Fibroblast of the conjunctiva (primary cell): Measurements from ENCODE around the gene KRT76.
"Not testable (repeated sequence)": the region's sequence is repeated elsewhere in the genome, so short reads cannot be mapped to it uniquely, and the experiment has no call there.

Experiments used
- DNase-seq: peaks from one replicate; pipeline ENCODE4 v3.0.0-alpha.2; 2010; ENCODE audit warnings: low read depth

Gene KRT76

DNA sequence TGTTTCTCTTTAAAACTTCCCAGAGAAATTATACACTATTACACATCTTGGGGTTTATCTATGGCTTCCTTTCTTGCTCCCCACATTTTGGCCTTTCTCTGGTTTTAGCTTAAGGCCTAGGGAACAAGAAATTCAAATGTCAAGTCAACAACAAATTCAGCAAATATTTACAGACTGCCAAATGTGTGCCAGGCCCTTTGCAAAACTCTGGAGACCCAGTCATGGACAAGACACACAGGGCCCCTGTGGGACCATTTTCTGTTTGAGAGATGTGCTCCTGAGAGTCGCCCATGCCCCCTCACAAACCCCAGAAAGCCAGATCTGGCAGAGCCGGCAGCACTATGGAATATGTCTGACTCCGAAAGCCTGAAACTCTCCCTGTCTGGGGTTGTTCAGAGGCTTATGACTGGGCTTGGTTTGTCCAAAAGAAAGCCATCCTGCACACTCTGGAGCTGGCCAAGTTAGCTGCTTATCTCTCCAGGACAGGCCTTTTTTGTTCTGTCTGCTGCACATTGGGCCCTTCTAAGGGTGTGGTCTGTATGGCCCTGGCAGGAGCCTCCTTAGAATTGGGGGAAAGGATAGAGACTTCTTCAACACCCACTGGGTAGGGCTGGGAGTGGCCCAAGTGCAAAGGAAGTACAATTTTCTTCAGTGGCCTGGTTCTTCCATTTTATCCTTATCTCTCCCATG, 19.8 kb upstream of the KRT76 start:
- DNase-seq, result no peak

DNA sequence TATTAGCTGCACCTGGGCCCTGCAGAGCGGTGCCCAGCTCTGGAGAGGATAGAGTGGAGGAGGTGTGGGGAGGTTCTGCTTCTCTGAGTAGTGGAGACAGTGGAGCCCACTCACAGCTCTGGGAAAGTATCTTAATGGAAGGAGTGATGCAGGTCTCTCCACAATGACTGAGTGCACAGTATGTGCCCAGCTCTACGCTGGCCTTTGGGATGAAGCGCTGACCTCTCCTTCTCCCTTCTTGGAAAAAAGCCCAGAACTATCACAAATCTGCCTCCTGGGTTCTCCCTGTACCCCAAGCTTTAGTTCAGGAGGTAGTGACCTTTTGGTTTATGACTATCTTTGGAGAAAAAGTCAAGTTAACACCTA, 19.3 kb upstream of the KRT76 start:
- no peak for DNase-seq

DNA sequence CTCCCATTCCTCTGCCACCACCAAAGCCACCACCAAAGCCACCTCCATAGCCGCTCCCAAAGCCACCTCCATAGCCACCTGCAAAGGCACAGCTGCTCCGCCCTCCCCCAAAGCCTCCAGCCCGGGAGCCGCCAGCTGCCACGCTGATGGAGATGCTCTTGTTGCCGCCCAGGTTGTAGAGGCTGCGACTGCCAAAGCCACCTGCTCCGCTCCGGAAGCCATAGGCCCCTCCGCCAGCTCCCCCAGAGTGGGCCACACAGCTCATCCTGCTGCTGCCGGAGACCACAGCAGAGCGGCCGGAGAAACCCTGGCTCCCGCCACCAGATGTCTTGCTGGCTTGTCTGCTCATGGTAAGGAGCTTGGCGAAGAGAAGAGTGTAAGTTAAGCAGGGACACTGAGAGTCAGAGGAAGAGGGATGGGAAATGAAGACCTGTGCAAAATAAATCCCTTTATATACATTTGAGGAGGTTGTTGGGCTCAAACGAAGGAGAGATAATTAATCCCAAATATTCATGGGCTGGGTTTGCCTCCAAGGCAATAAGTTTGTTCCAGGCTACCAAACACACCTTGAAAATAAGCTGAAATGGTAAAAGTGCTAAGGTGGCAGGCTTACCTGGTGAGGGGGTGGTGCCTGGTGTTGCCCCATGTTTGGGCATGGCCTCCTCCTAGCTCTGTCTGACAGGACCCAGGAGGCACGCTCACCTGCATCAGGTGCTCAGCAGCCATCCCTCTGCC, 18.7 kb upstream of the KRT76 start, which contains the start of gene KRT3:
Gene KRT3, minus strand, starts transcription at position 424 of the 735 bp plus-strand sequence. Its CDS starts 75 bp downstream, at position 349.
- DNase-seq, result no peak

DNA sequence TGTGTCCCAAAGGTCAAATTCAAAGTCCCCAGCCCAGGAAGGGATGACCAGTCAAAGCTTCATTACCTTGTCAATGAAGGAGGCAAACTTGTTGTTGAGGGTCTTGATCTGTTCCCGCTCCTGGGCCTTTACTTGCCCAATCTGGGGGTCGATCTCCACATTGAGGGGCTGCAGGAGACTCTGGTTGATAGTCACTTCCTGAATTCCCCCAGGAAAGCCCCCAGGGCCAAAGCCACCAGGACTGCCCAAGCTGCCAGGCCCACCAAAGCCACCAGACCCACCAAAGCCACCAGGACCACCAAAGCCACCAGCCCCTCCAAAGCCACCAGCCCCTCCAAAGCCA, 18.2 kb upstream of the KRT76 start:
- not testable (repeated sequence) for DNase-seq

DNA sequence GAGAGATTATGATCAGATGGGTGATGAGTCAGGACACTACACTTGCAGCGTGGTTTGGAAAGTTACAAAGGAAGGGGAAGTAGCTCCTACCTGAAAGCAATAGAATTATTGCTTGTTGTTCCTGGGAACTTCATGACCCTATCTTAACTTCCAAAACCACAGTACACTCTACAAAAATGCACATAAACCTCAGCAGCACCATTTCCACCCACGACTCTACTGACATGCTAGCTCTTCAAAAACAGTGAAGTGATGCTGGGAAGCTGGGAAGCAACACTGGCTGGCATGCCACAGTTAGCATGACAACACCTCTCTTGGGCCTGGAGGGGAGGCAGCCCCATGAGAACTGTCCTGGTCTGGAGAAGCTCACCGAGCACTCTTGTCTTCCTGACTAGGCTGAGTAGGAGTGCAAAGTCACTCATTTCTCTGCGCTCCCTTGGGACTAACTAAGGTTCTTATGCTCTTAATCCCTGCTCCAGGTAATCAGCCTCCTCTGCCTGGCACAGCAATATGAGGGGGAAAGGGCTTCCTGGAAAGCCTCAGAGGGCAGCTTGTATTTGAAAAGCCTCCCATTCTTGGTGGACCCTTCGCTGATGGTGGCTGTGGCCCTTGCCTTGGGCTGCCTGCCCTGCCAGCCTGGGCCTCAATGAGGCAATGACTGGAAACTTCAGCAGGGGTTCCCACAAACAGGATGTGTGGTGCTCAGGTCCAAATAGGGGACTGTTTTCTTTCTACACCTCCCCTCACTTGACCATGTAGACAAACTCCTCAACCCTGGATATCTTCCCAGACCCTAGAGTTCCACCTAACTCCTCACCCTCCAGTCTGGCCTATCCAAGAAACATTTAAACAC, 17.6 kb upstream of the KRT76 start:
- DNase-seq, result no peak

DNA sequence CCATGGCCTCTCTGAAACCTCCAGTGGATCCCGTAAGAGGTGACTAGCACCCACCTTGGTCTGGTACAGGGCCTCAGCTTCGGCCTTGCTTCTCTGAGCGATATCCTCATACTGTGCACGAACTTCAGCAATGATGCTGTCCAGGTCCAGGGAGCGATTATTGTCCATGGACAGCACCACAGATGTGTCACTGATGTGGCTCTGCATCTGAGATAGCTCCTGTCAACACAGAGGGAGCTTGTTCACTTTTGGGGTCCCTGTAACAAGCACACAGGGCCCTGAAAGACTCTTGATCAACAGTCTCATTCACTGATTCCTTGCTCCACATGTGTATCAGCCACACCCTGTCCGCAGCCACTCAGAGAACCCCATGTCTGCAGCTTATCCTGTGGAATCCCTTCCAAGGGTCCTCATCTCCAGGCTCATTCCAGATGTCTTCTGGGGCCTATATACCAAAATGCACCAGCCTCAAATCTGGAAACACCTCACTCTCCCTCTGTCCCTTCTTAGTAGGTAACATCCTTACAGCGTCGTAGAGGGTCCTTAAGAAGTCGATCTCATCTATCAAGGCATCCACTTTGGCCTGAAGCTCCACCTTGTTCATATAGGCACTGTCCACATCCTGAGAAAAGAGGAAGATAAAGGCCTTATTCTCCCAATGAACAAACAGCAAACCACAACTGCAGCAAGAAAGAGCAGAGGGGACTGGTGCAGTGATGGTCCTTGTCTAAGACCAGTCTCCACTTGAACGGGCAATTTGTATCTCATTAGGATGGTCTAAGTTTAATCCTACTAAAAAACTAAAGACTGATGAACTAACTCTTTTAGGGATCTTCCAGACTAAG, 15.3 kb upstream of the KRT76 start:
- no peak for DNase-seq

DNA sequence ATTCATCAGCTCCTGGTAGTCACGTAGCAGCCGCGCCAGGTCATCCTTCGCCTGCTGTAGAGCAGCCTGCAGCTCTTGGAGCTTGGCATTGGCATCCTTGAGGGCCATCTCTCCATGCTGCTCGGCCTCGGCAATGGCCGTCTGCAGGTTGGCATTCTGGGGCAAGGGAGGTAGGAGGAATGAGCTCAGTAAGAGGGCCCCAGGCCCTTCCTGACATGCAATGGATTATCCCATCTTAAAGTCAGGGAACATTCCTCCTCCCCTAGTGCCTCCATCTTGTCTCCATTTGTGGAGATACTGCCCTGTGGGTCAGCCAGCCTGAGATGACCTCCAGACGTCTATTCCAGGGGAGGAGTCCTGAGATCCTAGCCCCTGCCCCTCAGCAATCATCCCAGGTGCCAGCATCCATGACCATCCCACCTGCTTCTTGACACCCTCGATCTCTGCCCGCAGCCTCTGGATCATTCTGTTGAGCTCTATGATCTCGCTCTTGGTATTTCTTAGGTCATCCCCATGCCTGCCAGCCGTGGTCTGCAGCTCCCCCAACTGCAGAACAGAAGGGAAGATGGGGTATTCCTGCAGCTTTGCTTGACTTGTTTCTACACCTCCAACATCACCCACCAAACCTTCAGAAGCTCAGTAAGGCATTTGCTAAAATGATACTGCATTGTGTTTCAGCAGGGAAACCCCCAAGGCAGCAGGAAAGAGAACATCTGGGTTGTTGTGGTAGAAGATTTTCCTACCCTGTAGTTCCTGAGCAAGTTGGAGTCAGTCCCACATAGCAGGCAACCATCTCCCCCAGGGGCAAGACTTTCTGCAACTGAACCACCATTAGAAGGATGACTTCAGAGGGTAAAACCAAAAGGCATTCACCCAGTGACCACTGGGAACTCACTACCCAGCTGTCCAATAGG, 14.4 kb upstream of the KRT76 start:
- DNase-seq, result no peak

DNA sequence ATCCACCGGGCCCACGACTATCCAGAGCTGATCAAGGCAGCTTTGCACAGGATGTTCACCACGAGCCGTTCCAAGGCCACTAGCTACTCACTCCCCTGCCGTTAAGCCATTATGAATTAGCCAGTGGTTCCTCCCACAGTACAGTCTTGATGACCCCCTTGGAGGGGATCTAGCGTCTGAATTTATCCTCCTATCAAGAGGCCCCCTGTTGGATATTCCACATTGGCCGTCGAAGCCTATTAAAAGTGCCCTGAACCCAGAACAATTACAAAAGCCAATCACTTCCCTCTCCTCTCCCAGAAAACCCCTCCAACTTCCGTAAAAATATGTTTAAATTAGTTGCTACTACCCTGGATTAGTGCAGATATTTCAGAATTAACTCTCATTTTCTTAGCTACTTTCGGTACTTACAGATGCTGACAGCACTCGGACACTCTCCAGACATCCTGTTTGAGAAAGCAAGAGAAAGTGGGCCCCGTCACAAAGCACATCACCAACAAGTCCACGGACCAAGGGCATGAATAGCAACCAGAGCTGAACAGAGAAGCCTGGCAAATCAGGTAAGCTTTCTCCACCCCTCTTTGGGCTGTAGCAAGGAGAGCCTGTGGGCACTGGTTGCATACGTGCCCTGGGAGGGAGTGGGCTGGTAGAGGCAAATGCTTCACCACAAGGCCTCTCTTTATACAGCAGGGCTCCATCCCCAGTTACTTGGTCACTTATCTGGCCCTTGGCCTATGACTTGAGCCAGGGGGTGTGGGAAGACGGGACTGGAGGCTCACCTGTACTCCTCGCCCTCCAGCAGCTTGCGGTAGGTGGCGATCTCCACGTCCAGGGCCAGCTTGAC, 13.5 kb upstream of the KRT76 start:
- no peak for DNase-seq

DNA sequence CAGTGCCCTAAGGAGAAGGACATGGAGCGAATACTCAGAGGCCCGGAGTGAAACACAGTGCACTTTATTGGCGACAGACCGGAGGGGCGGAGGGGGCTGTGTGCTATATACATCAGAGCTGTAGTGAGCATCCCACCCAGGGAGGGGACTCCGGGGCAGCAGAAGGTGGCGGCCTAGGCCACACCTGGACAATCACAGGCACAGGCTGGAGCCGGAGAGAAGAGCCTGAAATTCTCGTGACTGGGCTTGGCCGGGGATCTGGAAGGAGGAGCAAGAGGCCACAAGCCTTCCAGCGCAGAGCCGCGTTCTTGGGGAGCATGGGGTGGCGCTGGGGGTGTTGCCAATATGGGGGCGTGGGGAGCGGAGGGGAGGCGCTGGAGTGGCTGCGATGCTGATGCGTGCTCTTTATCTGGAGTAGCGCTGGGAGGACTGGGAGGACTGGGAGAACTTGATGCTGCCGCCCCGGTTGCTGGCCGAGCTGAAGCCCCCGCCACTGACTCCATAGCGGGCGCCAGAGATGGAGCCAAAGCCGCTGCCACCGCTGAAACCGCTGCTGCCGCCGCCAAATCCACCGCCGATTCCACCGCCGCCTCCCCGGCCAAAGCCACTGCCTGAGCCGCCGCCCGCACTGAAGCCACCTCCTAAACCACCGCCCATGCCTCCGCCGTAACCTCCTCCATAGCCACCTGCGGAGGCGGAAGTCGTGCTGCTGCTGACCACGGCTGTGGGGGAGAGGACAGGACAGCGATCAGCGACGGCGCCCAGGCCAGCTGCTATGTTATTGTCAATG, 12.7 kb upstream of the KRT76 start:
- no peak for DNase-seq

DNA sequence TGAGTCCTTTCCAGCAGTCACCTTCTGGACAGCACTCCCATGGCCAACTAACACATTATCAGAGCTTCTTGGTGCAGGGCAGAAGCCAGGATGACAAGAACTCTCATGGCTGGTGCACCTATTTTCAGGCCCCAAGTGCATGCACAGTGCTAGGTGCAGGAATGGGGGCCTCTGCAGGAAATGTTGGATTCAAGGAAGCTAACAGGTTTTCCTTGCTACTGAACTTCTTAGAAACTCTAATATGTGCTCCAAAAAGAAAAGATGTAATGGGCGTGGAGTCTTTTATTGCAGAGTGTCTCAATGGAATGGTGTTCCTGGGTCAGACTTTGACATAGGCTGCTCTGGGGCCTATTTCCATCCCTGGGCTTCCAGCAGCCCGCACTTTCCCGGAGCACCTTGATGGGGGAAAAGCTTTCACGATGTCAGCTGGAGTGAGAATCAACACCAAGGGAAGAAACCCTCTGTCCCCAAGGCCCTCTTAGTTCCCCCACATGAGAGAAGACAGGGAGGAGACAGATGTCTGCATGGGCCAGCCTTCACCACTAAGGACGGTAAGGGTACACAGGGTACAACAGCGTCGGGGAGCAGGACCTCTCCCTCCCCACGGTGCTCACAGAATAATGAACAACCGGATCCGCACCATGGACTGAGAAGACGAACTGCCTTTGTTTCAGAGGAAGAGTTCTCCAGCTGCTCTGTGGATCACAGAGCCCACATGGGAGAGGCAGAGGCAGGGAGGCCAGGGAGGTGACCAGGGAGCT, 11.9 kb upstream of the KRT76 start:
- no peak for DNase-seq

DNA sequence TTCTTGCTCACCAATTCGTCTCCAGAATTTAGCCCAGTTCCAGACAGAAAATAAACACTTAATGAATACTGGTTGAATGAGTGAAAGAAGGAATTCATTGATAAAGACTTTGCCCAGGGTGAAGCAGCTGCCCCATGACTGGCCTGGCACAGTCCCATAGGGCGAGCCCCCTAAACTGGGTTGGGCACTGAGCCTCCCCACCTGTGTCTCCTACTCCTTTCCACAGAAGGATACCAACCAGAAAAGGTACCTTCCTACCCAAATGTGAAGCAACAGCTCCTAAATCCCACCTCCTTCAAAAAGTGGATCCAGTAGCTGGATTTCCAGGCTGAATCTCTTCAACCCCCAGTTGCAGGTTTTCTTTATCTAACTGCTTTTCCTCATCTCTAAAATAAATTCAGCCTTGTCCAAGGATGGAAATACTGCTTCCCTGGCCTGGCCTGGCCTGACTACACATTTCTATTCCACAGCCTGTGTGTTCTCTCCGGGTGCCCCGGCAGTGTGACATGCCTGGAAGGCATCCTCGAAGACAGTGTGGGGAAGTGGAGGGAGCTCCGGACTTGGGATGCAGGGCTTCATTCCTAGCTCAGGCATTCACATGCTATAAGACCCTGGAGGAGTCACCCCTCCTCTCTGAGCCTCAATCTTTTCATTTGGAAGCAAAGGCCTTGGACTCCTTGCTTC, 11.2 kb upstream of the KRT76 start:
- no peak for DNase-seq

DNA sequence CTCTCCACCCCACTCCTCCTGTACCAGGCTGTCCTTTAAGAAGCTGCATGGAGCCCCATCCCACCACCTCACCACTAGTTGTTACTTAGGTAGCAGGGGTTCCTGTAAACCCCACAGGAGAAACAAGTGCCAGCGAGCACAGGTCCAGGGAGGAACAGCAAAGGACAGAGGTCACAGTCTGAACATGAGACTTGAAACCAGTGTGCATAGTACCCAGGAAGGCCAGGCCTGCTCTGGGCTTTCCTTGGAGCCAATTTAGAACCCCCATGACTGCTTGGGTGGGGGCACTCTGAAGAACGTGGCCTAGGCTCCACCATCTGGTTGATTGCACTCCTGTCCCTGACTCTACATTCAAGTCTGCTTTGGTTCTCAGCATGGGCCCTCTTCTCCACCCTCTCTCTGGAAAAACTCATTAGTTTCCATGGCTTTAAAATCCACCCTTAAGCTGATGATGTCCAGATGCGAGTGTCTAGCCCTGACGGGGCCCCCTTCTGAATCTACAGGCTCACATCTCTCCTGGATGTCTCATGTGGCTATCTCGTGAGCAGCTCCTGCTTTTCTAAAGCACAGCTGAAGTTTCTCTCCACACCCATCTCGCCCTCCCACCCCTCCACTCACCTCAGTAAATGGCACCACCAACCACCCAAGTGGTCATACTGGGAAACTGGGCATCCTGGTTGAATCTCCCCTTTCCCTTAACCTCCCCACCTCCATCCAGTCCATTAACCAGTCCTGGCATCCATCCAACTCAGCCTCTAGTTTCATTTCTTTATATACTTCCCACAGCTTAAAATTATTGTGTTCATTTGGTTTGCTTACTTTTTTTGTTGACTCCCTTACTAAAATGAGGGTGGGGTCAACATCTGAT, 10.4 kb upstream of the KRT76 start:
- no peak for DNase-seq

DNA sequence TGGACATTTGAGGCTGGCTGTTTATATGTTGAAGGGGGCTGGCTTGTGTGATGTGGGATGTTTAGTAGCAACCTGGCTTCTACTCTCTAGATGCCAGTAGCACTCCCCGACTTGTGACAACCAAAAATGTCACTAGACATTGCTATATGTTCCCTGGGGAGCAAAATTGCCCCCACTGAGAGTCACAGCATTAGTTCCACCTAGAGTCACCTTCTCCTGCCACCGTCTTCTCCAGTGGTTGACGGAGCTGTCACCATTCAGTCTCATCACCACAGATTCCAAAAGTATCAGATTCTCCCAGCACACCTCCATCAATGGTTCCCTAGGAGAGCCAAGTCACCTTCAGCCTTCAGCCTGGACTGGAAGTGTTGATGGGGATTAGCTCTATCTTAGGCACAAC, 7.8 kb upstream of the KRT76 start:
- no peak for DNase-seq

DNA sequence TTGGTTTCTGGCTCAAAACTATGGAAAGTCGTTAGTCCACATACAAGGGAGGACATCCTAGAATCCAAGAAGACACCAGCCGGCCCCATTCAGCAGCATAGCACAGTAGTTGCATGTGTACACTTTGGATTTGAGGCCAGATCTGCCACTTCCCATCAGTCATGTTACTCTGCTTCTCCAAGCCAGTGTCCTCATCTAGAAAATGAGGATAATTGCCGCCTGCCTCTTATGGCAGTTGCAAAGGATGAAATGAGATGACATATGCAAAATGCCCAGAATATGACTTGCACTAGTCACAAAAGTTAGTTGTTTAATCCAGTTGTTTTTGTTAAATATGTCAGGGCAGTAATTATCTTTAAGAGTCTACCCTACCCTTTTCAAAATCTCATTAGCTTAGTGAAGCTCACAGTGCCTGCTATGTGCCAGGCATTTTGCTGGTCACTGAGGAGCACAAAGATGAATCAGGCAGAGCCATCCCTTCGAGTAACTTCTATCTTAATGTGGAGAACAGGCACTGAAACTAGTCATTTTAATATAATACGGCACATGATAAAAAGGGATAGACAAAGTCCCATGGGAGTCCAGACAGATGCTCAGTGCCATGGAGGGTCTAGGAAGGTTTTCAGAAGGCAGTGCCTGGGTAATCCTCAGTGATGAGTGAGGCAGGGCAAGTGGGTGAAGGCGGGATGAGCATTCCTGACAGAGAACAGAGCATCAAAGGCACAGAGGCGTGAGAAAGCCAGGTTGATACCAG, 6.6 kb upstream of the KRT76 start:
- DNase-seq, result no peak

DNA sequence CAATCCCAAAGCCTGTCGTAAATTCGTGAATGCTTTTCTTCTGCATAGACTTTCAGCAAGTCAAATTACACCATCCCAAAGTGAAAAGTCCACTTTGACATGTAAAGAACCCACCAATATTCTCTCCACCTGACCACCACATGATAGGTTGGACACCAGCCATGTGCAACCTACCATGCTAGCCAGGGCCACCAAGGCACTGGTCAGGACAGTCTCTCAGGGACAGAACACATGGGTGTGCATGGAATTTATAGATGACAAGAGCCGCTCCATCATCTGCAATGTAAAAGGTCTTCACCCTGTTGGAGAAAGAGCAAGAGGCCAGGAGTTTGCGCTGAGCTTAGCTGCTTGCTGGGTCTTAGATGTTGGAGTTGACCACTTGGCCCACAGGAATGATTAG, 5.4 kb upstream of the KRT76 start:
- no peak for DNase-seq
